ENCODE results near the gene HIRA. TPM values are rescaled to one million over a fixed set of nuclear protein-coding genes. Genes with fewer than 3 reads are reported as not detected.

The HIRA gene
- total RNA-seq, 4 donors from 2014 or later: 18.3 to 29.3 (median 20.3) TPM

GRCh38 chr22:19405133-19405532 is 26.4 kb downstream of the HIRA start:
- Histone ChIP-seq H3K9me3 (no peaks in the 10 kb centered on the region), H3K27me3 (no peaks in the 10 kb centered on the region), H3K36me3 (peaks cover 0 to 34% (median 11%) of the 10 kb centered on the region in 4 donors), H3K27ac (no peak overlapping the region), H3K4me1 (no peaks in the 10 kb centered on the region), H3K4me3 (no peak overlapping the region)
- WGBS, 2 donors (ENCODE audit: low coverage in 1 of 2): 84 to 94% methylated on average over 3 to 4 of the region's 4 CpGs
- DNase-seq: no peak
- no peak for TF ChIP-seq POLR2AphosphoS5 (IDR thresholded peaks at IDR 0.05)
- TF ChIP-seq POLR2A (IDR thresholded peaks at IDR 0.05): no peak
- TF ChIP-seq EP300 (IDR thresholded peaks at IDR 0.05; ENCODE audit: low read depth): no peak
- no peak for TF ChIP-seq CTCF (IDR thresholded peaks at IDR 0.05)
- in situ Hi-C loops (cut with MboI; ENCODE audit: low pct_ligation_motif_present in 1 of 4, low pct_unique_long_range_greater_than_20kb in 1 of 4, low sequenced_read_pairs in 3 of 4) (loop anchor here in 1 of 4 donors (10.0 kb wide), 1 partner anchor 60 kb away; no protein-coding TSS in a partner anchor), intact Hi-C loops (cut with DNase I; ENCODE audit: low total_unique reads) (no loop called here)

DNA sequence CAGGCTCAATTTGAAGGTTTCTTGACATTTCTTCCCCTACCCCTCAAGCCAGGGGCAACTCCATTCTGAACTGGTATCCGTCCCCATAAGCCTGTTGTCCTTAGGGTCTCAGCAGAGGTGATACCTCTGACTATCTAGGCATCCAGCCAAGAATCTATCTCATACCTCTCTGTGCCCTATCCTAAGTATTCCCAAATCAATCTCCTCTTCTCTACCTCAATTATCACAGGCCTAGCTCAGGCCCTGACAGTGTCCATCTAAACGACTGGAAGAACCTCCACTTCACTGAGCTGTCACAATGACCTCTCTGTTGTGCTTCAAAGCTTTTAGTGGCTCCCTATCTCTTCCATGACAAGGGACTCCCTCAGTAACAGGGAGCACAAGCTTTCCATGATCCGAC is 26.9 kb downstream of the HIRA start:
- TF ChIP-seq CTCF (IDR thresholded peaks at IDR 0.05) (no peak), POLR2AphosphoS5 (IDR thresholded peaks at IDR 0.05) (no peak), POLR2A (IDR thresholded peaks at IDR 0.05) (no peak), EP300 (IDR thresholded peaks at IDR 0.05; ENCODE audit: low read depth) (no peak)
- intact Hi-C loops (cut with DNase I; ENCODE audit: low total_unique reads): no loop called here
- in situ Hi-C loops (cut with MboI; ENCODE audit: low pct_ligation_motif_present in 1 of 4, low pct_unique_long_range_greater_than_20kb in 1 of 4, low sequenced_read_pairs in 3 of 4): loop anchor here in 1 of 4 donors (10.0 kb wide), 1 partner anchor 60 kb away; no protein-coding TSS in a partner anchor
- H3K36me3 ChIP-seq: peaks cover 0 to 34% (median 10%) of the 10 kb centered on the region in 4 donors
- H3K27ac ChIP-seq: no peak overlapping the region
- no peak overlapping the region for H3K4me3 ChIP-seq
- no peaks in the 10 kb centered on the region for H3K9me3 ChIP-seq
- H3K4me1 ChIP-seq: no peaks in the 10 kb centered on the region
- DNase-seq: no peak
- WGBS, 2 donors (ENCODE audit: low coverage in 1 of 2): 93 to 100% methylated on average over 1 to 3 of the region's 3 CpGs
- H3K27me3 ChIP-seq: no peaks in the 10 kb centered on the region

GRCh38 chr22:19402642-19403191 is 28.8 kb downstream of the HIRA start:
- no peak overlapping the region for H3K27ac ChIP-seq
- H3K4me3 ChIP-seq: no peak overlapping the region
- H3K27me3 ChIP-seq: no peaks in the 10 kb centered on the region
- TF ChIP-seq EP300 (IDR thresholded peaks at IDR 0.05; ENCODE audit: low read depth): no peak
- no peak for TF ChIP-seq POLR2A (IDR thresholded peaks at IDR 0.05)
- no peak for TF ChIP-seq POLR2AphosphoS5 (IDR thresholded peaks at IDR 0.05)
- no peak for TF ChIP-seq CTCF (IDR thresholded peaks at IDR 0.05)
- intact Hi-C loops (cut with DNase I; ENCODE audit: low total_unique reads): no loop called here
- WGBS, 2 donors (ENCODE audit: low coverage in 1 of 2): 94 to 100% methylated on average over 1 to 4 of the region's 4 CpGs
- in situ Hi-C loops (cut with MboI; ENCODE audit: low pct_ligation_motif_present in 1 of 4, low pct_unique_long_range_greater_than_20kb in 1 of 4, low sequenced_read_pairs in 3 of 4): loop anchor here in 1 of 4 donors (10.0 kb wide), 1 partner anchor 62 kb away; no protein-coding TSS in a partner anchor
- no peak for DNase-seq
- no peaks in the 10 kb centered on the region for H3K9me3 ChIP-seq
- H3K4me1 ChIP-seq: no peaks in the 10 kb centered on the region
- peaks cover 0 to 20% (median 5%) of the 10 kb centered on the region in 4 donors for H3K36me3 ChIP-seq

DNA sequence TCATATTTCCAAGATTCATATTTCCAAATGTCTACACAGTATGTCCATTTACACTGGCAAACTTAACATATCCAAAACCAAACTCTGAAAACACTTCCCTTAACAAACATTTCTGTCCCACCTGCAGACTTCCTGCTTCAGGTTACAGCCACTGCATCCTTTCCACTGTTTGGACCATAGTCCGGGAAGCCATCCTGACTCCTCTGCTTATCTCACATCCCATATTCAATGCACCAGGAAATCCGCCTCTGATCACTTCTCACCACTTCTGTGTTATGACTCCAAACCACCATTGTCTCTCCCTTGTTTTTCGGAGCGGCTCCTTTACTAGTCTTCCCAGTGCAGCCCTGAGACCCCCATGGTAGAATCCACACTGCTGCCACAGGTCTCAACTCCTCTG is 30.1 kb downstream of the HIRA start:
- in situ Hi-C loops (cut with MboI; ENCODE audit: low pct_ligation_motif_present in 1 of 4, low pct_unique_long_range_greater_than_20kb in 1 of 4, low sequenced_read_pairs in 3 of 4) (loop anchor here in 1 of 4 donors (10.0 kb wide), 1 partner anchor 63 kb away; no protein-coding TSS in a partner anchor), intact Hi-C loops (cut with DNase I; ENCODE audit: low total_unique reads) (no loop called here)
- no peak for DNase-seq
- Histone ChIP-seq H3K4me3 (no peak overlapping the region), H3K27ac (no peak overlapping the region), H3K27me3 (no peaks in the 10 kb centered on the region), H3K4me1 (no peaks in the 10 kb centered on the region), H3K9me3 (no peaks in the 10 kb centered on the region), H3K36me3 (peaks cover 0 to 16% (median 7%) of the 10 kb centered on the region in 4 donors)
- no peak for TF ChIP-seq POLR2A (IDR thresholded peaks at IDR 0.05)
- TF ChIP-seq CTCF (IDR thresholded peaks at IDR 0.05): no peak
- TF ChIP-seq POLR2AphosphoS5 (IDR thresholded peaks at IDR 0.05): no peak
- TF ChIP-seq EP300 (IDR thresholded peaks at IDR 0.05; ENCODE audit: low read depth): no peak
- whole genome bisulfite sequencing, 2 donors (ENCODE audit: low coverage in 1 of 2): 97 to 98% methylated on average over 4 of the region's 4 CpGs

Measured in transverse colon (tissue), 4 donors.